Type B pancreatic cell (in vitro differentiated cells): ENCODE data around the gene SOCS2. TPM values are rescaled to one million over a fixed set of nuclear protein-coding genes. Genes with fewer than 3 reads are reported as not detected.

Source experiments
- DNase-seq: peaks from one replicate; pipeline ENCODE4 v3.0.0; 2021; ENCODE audit warnings: mixed read lengths; ENCODE audit not compliant: unreplicated experiment; ENCODE audit errors: extremely low spot score
- H3K27ac Mint-ChIP-seq: 2 replicates; pipeline ENCODE4 v1.8.0; 2021; ENCODE audit warnings: mild to moderate bottlenecking, mixed read lengths
- H3K27me3 Mint-ChIP-seq: 2 replicates; pipeline ENCODE4 v1.8.0; 2021; ENCODE audit warnings: mixed read lengths
- H3K36me3 Mint-ChIP-seq: 2 replicates; pipeline ENCODE4 v1.8.0; 2021; ENCODE audit warnings: mixed read lengths
- H3K4me1 Mint-ChIP-seq: one replicate; pipeline ENCODE4 v1.8.0; 2021; ENCODE audit warnings: mixed read lengths; ENCODE audit not compliant: unreplicated experiment
- H3K4me3 Mint-ChIP-seq: 2 replicates; pipeline ENCODE4 v1.8.0; 2021; ENCODE audit warnings: mild to moderate bottlenecking, mixed read lengths
- H3K9me3 Mint-ChIP-seq: 2 replicates; pipeline ENCODE4 v1.8.0; 2021; ENCODE audit warnings: mixed read lengths
- total RNA-seq: library from RNA; stranded (reverse); gene quantifications from 2 replicates; pipeline ENCODE4 v1.2.1, GENCODE V29; 2021; ENCODE audit warnings: low replicate concordance
- TF ChIP-seq, protein P1 (sequence below): fragments of 200-600 bp; sonication (generic); conservative IDR thresholded peaks from 2 replicates; pipeline ENCODE4 v1.5.0; 2021; ENCODE audit warnings: antibody characterized with exemption, mild to moderate bottlenecking

SOCS2 gene
- total RNA-seq, 1 donor from 2014 or later: 16.4 TPM

DNA sequence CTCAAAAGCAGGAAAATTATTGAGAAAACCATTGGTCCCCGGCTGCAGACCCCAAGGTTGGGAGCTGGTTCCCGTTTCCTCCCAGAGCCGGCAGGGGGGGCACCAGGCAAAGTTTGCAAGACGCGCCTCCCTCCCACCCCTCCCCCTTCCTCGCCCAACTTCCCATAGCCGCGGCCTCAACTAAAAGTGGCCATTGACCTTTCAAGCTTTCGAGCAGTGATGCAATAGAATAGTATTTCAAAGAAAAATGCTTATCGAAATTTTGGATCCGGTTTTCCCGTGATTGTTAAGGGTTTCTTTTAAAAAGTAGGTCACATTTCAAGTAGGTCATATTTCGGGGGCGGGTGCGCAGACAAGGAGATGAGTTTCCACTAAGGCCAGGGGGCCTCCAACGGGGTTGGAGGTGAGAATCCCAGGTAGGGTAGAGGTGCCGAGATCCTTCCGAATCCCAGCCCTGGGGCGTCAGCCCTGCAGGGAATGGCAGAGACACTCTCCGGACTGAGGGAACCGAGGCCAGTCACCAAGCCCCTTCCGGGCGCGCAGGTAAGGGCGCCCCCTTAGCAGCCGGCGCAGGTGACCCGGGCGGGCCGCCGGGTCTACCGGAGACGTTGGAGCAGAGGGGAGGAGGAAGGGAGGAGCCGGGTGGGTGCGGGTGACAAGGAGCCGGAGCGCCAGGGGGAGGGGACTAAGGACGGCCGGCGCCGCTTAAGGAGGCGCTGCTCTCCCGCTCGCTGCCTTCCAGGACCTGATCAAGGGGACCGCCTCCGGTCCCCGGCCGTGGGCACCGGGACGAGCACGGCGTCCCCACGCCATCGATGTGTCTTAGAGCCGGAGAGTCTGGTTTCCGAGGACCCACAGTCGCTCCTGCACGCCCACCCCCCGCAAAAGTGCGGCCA is 2.6 kb upstream of the SOCS2 start:
- peak overlapping the region; percentile 91 for H3K4me3 Mint-ChIP-seq

GRCh38 chr12:93570552-93571364 is 1.7 kb upstream of the SOCS2 start:
- Mint-ChIP-seq H3K4me1 (peaks cover 19% of the 10 kb centered on the region), H3K27me3 (peaks cover 46% of the 10 kb centered on the region), H3K27ac (no peak overlapping the region), H3K4me3 (peak overlapping the region; percentile 91), H3K9me3 (no peaks in the 10 kb centered on the region), H3K36me3 (peaks cover 7% of the 10 kb centered on the region)
- DNase-seq: peak; percentile 91
- TF ChIP-seq, protein P1, sequence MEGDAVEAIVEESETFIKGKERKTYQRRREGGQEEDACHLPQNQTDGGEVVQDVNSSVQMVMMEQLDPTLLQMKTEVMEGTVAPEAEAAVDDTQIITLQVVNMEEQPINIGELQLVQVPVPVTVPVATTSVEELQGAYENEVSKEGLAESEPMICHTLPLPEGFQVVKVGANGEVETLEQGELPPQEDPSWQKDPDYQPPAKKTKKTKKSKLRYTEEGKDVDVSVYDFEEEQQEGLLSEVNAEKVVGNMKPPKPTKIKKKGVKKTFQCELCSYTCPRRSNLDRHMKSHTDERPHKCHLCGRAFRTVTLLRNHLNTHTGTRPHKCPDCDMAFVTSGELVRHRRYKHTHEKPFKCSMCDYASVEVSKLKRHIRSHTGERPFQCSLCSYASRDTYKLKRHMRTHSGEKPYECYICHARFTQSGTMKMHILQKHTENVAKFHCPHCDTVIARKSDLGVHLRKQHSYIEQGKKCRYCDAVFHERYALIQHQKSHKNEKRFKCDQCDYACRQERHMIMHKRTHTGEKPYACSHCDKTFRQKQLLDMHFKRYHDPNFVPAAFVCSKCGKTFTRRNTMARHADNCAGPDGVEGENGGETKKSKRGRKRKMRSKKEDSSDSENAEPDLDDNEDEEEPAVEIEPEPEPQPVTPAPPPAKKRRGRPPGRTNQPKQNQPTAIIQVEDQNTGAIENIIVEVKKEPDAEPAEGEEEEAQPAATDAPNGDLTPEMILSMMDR: no peak

More for the DNA sequence above, 2.6 kb upstream of the SOCS2 start:
- peak; percentile 87 for DNase-seq
- TF ChIP-seq, protein P1: peak; percentile 90
- Mint-ChIP-seq H3K4me1 (peaks cover 14% of the 10 kb centered on the region), H3K27ac (peak overlapping the region; percentile 69), H3K9me3 (no peaks in the 10 kb centered on the region), H3K36me3 (peaks cover 4% of the 10 kb centered on the region), H3K27me3 (peaks cover 39% of the 10 kb centered on the region)

DNA sequence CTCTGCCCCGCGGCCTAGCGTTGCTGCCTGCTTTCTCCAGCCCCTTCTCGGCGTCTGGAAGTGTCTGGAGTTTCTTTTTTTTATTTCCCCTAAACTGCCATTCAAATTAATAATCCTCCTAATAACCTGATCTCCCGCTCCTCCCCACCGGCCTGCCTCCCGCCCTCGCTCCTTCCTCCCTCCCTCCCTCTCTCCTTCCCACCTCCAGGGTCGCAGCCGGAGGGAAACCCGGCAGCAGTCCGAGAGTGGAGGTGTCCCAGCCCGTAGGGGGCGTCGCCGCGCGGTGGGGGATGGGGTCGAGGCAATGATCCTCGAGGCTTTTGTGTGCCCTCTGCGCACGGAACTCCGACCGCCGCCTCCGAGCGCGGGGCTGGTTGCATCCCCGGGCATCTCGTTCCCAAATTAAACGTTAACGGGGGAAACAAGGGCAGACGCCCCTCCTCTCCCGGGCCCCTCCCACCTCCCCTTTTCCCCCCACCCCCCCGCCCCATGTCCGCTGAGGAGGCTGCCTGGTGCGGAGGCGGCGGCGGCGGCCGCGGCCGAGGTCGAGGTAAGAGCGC is 1.0 kb upstream of the SOCS2 start:
- TF ChIP-seq, protein P1: peak; percentile 51
- no peak overlapping the region for H3K27ac Mint-ChIP-seq
- peaks cover 7% of the 10 kb centered on the region for H3K36me3 Mint-ChIP-seq

DNA sequence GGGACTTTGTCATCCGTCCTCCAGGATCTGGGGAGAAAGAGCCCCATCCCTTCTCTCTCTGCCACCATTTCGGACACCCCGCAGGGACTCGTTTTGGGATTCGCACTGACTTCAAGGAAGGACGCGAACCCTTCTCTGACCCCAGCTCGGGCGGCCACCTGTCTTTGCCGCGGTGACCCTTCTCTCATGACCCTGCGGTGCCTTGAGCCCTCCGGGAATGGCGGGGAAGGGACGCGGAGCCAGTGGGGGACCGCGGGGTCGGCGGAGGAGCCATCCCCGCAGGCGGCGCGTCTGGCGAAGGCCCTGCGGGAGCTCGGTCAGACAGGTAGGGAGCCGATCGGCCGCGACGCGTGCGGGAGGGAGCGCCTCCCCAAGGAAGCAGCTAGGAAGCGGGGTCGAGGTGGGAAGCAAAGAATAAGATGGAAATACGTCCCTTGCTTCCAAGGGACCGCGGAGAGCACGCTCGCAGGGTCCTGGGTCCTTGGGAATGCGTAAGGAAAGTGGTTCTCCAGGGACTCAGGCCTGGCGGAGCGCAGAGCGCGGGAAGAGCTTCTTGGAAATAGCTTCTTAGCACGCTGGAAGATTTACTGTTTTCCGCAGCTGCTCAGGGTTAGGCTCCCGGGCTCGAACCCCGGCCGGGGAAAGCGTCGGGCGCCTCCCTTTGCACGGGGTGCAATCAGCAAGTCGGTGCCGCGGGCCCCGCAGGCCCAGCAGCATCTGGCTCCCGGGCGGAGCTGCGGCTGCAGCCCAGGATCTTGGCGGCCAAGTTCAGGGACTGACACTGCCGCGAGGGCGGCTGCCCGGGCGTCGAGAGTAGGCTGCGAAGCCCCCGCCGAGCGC is 457 bp downstream of the SOCS2 start:
- peaks cover 19% of the 10 kb centered on the region for H3K4me1 Mint-ChIP-seq
- peaks cover 10% of the 10 kb centered on the region for H3K36me3 Mint-ChIP-seq
- peaks cover 48% of the 10 kb centered on the region for H3K27me3 Mint-ChIP-seq
- TF ChIP-seq, protein P1: no peak
- no peak for DNase-seq
- H3K9me3 Mint-ChIP-seq: no peaks in the 10 kb centered on the region
- H3K27ac Mint-ChIP-seq: peak overlapping the region; percentile 74
- peak overlapping the region; percentile 96 for H3K4me3 Mint-ChIP-seq

More for the DNA sequence above, 1.0 kb upstream of the SOCS2 start:
- H3K4me3 Mint-ChIP-seq: peak overlapping the region; percentile 85
- H3K4me1 Mint-ChIP-seq: peaks cover 19% of the 10 kb centered on the region
- H3K27me3 Mint-ChIP-seq: peaks cover 42% of the 10 kb centered on the region
- H3K9me3 Mint-ChIP-seq: no peaks in the 10 kb centered on the region
- DNase-seq: peak; percentile 83
